Ishikawa (cell line): ENCODE results near the gene COLQ.

Experiments
- CEBPB ChIP-seq: IDR thresholded peaks from 2 replicates; pipeline ENCODE4 v1.6.1; 2012
- CREB1 ChIP-seq: IDR thresholded peaks from 2 replicates; pipeline ENCODE4 v1.6.1; 2012; ENCODE audit warnings: low read depth
- EGR1 ChIP-seq: IDR thresholded peaks from 2 replicates; pipeline ENCODE4 v1.6.1; 2012
- EP300 ChIP-seq: IDR thresholded peaks from 2 replicates; pipeline ENCODE4 v1.6.1; 2012; ENCODE audit warnings: borderline replicate concordance
- FOXM1 ChIP-seq: IDR thresholded peaks from 2 replicates; pipeline ENCODE4 v1.6.1; 2012; ENCODE audit warnings: low read depth, borderline replicate concordance
- NFIC ChIP-seq: IDR thresholded peaks from 2 replicates; pipeline ENCODE4 v1.6.1; 2012
- RAD21 ChIP-seq: IDR thresholded peaks from 2 replicates; pipeline ENCODE4 v1.6.1; 2012; ENCODE audit warnings: low read depth
- TAF1 ChIP-seq: IDR thresholded peaks from 2 replicates; pipeline ENCODE4 v1.6.1; 2012; ENCODE audit warnings: low read depth, mild to moderate bottlenecking
- TCF12 ChIP-seq: IDR thresholded peaks from 2 replicates; pipeline ENCODE4 v1.6.1; 2012; ENCODE audit warnings: low read depth
- TEAD4 ChIP-seq: IDR thresholded peaks from 2 replicates; pipeline ENCODE4 v1.6.1; 2012
- YY1 ChIP-seq: IDR thresholded peaks from 2 replicates; pipeline ENCODE4 v1.6.1; 2012; ENCODE audit warnings: low read depth
- ZBTB7A ChIP-seq: IDR thresholded peaks from 2 replicates; pipeline ENCODE4 v1.6.1; 2012; ENCODE audit warnings: low read depth
- TF ChIP-seq, protein P1 (sequence below): IDR thresholded peaks from 2 replicates; pipeline ENCODE4 v1.6.1; 2012
- TF ChIP-seq, protein P2 (sequence below): IDR thresholded peaks from 2 replicates; pipeline ENCODE4 v1.6.1; 2012; ENCODE audit warnings: low read depth, mild to moderate bottlenecking
- TF ChIP-seq, protein P3 (sequence below): IDR thresholded peaks from 2 replicates; pipeline ENCODE4 v1.6.1; 2012

The COLQ gene

DNA sequence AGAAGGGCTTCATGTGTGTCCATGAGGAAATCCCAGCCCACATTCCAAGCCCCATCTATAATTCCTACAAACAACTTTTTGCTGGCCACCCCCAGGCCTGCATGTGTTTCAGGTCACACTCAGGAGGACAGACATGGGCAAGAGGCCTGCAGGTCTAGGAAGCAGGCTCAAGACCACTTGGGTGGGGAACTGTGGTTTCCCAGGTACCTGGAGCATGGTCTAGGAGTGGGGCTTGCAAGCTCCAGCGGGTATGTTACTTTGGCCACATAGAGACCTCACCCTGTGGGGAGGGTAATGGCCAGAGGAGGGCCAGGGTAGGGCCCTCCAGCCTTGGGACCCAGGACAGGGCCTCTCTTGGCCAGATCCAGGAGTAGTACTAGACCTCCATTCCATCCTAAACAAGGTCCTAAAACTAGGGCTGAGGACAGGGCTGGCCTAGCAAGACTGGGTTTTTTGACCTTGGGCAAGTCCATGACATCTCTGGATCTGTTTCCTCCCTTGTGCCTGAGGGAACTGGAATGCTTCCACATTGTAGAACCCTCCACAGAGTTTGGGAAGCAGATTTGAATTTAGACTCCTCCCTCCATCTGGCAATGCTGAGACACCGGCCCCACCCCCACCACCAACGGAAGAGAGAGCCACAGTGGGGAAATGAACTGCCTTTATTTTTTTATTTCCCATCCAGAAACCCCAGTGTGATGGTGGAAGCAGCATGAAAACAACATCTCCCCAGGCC lies 71.8 kb downstream of the COLQ start:
- no peak for TF ChIP-seq EP300
- TF ChIP-seq FOXM1: no peak
- no peak for TF ChIP-seq TEAD4
- TF ChIP-seq TAF1: no peak
- TF ChIP-seq, protein P1, sequence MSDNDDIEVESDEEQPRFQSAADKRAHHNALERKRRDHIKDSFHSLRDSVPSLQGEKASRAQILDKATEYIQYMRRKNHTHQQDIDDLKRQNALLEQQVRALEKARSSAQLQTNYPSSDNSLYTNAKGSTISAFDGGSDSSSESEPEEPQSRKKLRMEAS: no peak
- no peak for TF ChIP-seq RAD21
- TF ChIP-seq, protein P2, sequence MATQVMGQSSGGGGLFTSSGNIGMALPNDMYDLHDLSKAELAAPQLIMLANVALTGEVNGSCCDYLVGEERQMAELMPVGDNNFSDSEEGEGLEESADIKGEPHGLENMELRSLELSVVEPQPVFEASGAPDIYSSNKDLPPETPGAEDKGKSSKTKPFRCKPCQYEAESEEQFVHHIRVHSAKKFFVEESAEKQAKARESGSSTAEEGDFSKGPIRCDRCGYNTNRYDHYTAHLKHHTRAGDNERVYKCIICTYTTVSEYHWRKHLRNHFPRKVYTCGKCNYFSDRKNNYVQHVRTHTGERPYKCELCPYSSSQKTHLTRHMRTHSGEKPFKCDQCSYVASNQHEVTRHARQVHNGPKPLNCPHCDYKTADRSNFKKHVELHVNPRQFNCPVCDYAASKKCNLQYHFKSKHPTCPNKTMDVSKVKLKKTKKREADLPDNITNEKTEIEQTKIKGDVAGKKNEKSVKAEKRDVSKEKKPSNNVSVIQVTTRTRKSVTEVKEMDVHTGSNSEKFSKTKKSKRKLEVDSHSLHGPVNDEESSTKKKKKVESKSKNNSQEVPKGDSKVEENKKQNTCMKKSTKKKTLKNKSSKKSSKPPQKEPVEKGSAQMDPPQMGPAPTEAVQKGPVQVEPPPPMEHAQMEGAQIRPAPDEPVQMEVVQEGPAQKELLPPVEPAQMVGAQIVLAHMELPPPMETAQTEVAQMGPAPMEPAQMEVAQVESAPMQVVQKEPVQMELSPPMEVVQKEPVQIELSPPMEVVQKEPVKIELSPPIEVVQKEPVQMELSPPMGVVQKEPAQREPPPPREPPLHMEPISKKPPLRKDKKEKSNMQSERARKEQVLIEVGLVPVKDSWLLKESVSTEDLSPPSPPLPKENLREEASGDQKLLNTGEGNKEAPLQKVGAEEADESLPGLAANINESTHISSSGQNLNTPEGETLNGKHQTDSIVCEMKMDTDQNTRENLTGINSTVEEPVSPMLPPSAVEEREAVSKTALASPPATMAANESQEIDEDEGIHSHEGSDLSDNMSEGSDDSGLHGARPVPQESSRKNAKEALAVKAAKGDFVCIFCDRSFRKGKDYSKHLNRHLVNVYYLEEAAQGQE: no peak
- TF ChIP-seq CEBPB: no peak
- TF ChIP-seq EGR1: no peak
- no peak for TF ChIP-seq ZBTB7A
- TF ChIP-seq, protein P3, sequence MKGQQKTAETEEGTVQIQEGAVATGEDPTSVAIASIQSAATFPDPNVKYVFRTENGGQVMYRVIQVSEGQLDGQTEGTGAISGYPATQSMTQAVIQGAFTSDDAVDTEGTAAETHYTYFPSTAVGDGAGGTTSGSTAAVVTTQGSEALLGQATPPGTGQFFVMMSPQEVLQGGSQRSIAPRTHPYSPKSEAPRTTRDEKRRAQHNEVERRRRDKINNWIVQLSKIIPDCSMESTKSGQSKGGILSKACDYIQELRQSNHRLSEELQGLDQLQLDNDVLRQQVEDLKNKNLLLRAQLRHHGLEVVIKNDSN: no peak
- TF ChIP-seq TCF12: no peak
- TF ChIP-seq YY1: no peak
- TF ChIP-seq NFIC: no peak
- TF ChIP-seq CREB1: no peak

DNA sequence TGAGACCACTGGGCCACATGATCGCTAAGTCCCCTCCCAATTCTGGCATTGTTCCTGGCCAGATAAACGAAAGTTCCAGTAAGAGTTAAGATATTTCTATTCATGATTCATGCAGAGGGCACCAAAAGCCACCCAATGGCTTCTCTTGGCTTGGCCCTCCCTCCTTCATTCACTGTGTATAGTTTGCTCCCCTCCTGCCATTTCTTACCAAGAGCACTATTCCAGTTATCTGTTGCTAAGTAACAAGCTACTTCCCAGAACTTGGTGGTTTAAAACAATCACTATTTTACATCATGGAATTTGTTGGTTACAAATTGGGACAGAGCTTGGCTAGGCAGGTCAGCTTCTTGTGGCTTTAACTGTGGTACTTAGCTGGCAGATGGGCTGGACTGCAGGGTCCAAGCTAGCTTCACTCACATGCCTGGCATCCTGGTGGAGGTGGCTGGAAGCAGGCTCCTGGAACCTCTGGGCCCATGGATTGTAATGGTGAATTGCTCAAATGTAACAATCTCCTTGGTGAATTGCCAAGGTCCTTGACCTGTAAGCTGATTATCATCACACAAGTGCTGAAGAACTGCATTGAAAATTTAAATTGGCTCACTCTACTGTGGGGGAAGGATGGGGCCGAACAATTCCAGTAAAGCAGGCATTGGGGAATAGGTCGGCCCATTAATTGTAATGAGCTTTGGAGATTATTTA lies 77.5 kb downstream of the COLQ start:
- TF ChIP-seq TCF12: no peak
- no peak for TF ChIP-seq CREB1
- TF ChIP-seq, protein P3: no peak
- no peak for TF ChIP-seq TEAD4
- TF ChIP-seq CEBPB: no peak
- no peak for TF ChIP-seq ZBTB7A
- TF ChIP-seq NFIC: no peak
- TF ChIP-seq, protein P2: no peak
- TF ChIP-seq RAD21: no peak
- TF ChIP-seq, protein P1: no peak
- TF ChIP-seq YY1: no peak
- TF ChIP-seq TAF1: no peak
- TF ChIP-seq EGR1: no peak
- no peak for TF ChIP-seq FOXM1
- no peak for TF ChIP-seq EP300

DNA sequence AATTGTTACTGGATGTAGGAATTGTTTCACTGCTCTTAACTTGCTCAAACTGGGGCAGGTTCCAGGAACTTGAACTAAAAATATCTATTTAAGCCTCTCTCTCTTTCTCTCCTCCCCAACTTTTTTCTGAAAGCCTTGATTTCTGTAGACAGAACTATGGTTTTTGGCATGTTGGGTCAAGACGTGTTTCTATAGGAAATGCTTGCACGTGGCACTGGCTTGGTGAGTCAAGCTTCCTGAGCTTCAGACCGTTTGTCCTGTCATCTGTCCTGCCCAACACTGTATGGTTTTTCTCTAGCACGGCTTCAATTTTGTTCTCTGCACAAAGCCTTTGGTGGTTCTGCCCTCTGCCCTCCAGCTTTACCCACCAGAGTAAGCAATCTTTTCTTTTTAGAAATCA lies 80.6 kb downstream of the COLQ start:
- no peak for TF ChIP-seq TCF12
- TF ChIP-seq, protein P1: no peak
- no peak for TF ChIP-seq RAD21
- TF ChIP-seq TEAD4: no peak
- TF ChIP-seq, protein P3: no peak
- TF ChIP-seq, protein P2: no peak
- TF ChIP-seq NFIC: no peak
